Colonic mucosa (tissue), 4 donors: ENCODE data around the gene SEC14L6. TPM values are rescaled to one million over a fixed set of nuclear protein-coding genes. Genes with fewer than 3 reads are reported as not detected.
"Not testable (repeated sequence)": the region's sequence is repeated elsewhere in the genome, so short reads cannot be mapped to it uniquely, and the experiment has no call there.

Experiments used
- DNase-seq: peaks from one replicate; pipeline ENCODE4 v3.0.0-alpha.2; 2020
- H3K27ac ChIP-seq: fragments of 200-600 bp; one replicate; pipeline ENCODE4 v1.8.0; 2021
- H3K27me3 ChIP-seq: fragments of 200-600 bp; one replicate; pipeline ENCODE4 v1.8.0; 2021
- H3K36me3 ChIP-seq: fragments of 200-600 bp; one replicate; pipeline ENCODE4 v1.8.0; 2021
- H3K4me1 ChIP-seq: fragments of 200-600 bp; one replicate; pipeline ENCODE4 v1.8.0; 2021; ENCODE audit warnings: mild to moderate bottlenecking
- H3K4me3 ChIP-seq: fragments of 200-600 bp; one replicate; pipeline ENCODE4 v1.8.0; 2021
- H3K9ac ChIP-seq, 2 donors: one replicate each; pipeline ENCODE4 v1.7.0; 2013; ENCODE audit warnings: control low read depth in 2 of 2, low read depth in 2 of 2, low read length in 2 of 2
- H3K9me3 ChIP-seq: fragments of 200-600 bp; one replicate; pipeline ENCODE4 v1.8.0; 2021
- CTCF ChIP-seq: fragments of 200-600 bp; IDR thresholded peaks from one replicate; pipeline ENCODE4 v1.8.0; 2022; ENCODE audit warnings: antibody characterized with exemption, mild to moderate bottlenecking
- intact Hi-C: fragments of 100-400 bp; cut with DNase I; formaldehyde crosslinking; loops from one replicate; pipeline ENCODE4 v1.14.1; 2022
- total RNA-seq, 2 donors: library from RNA; stranded (reverse); fragmentation: NEBNext Ultra II Directional in 1 of 2; extraction: Animal tissue kit (Norgen Biotek cat#: 25700) in 1 of 2; gene quantifications; one replicate each; pipeline ENCODE4 v1.2.1, GENCODE V29; 2021
- donor health status: healthy.
- donor health status: DM: no; HTN: no; CAD: no.
- donor health status: DM: no; HTN: no; CAD: no.

The SEC14L6 gene
- total RNA-seq, 2 donors from 2014 or later: not detected

DNA sequence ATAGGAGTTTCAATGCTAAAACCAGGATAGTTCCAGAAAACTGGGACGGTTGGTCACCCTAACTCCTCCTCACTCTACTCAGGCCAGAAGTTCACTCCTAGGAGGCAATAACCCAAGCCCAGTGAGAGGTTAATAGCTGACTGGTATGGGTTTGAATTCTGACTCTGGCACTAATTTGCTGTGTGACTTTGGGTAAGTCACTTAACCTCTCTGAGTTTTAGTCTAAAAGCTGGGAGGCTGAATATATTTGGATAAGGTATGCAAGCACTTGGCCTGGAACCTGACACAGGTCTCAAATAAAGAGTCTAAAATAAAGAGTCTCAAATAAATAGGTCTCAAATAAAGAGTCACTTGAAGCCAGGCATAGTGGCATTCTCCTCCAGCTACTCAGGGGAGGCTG lies 6.2 kb upstream of the SEC14L6 start:
- Histone ChIP-seq H3K4me1 (no peaks in the 10 kb centered on the region), H3K9ac (no peak overlapping the region), H3K9me3 (no peaks in the 10 kb centered on the region), H3K27ac (no peak overlapping the region), H3K27me3 (no peaks in the 10 kb centered on the region), H3K4me3 (no peak overlapping the region), H3K36me3 (no peaks in the 10 kb centered on the region)
- no peak for TF ChIP-seq CTCF
- intact Hi-C loops: loop anchor here (10.0 kb wide), 1 partner anchor 202 kb away; no protein-coding TSS in a partner anchor
- DNase-seq: no peak

GRCh38 chr22:30551813-30552212 lies 5.3 kb upstream of the SEC14L6 start:
- H3K9me3 ChIP-seq, DNase-seq, H3K27me3 ChIP-seq, H3K36me3 ChIP-seq, H3K4me3 ChIP-seq, H3K27ac ChIP-seq, H3K4me1 ChIP-seq, H3K9ac ChIP-seq: not testable (repeated sequence)
- intact Hi-C loops: loop anchor here (10.0 kb wide), 1 partner anchor 203 kb away; no protein-coding TSS in a partner anchor

DNA sequence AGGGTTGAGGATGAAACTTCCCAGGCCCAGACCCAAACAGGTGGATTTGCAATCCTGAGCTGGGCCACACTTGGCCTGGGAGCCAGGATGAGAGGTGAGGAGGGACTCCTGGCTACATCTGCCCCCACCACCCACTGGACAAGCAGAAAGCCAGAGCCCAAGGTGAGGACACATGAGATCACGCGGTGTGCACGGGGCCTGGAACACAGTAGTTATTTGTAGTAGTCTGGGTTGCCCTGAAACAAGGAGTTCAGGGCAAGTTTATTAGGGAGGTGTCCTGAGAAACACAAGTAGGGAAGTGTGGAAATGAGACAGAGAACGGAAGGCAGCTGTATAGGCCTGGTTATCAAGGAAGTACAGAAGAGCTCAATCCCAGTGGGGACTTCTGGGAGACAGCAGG lies 647 bp upstream of the SEC14L6 start:
- Histone ChIP-seq H3K36me3 (no peaks in the 10 kb centered on the region), H3K27me3 (peaks cover 14% of the 10 kb centered on the region), H3K9me3 (no peaks in the 10 kb centered on the region), H3K9ac (no peak overlapping the region), H3K4me1 (no peaks in the 10 kb centered on the region), H3K4me3 (no peak overlapping the region), H3K27ac (no peak overlapping the region)
- TF ChIP-seq CTCF: no peak
- intact Hi-C loops: no loop called here
- DNase-seq: no peak

- Histone ChIP-seq H3K27me3 (peaks cover 24% of the 10 kb centered on the region), H3K9me3 (no peaks in the 10 kb centered on the region), H3K4me3 (no peak overlapping the region), H3K27ac (no peak overlapping the region), H3K36me3 (no peaks in the 10 kb centered on the region), H3K9ac (no peak overlapping the region), H3K4me1 (no peaks in the 10 kb centered on the region)
- no peak for DNase-seq
- intact Hi-C loops: no loop called here
- TF ChIP-seq CTCF: no peak
These were observed 3.7 kb downstream of the SEC14L6 start for GRCh38 chr22:30542811-30543188.

- no peak for DNase-seq
- no peak overlapping the region for H3K9ac ChIP-seq
- H3K36me3 ChIP-seq: no peaks in the 10 kb centered on the region
- H3K27ac ChIP-seq: no peak overlapping the region
- no peaks in the 10 kb centered on the region for H3K9me3 ChIP-seq
- peaks cover 24% of the 10 kb centered on the region for H3K27me3 ChIP-seq
- no peaks in the 10 kb centered on the region for H3K4me1 ChIP-seq
- intact Hi-C loops: no loop called here
- H3K4me3 ChIP-seq: peak overlapping the region; percentile 15
- no peak for TF ChIP-seq CTCF
These were observed 4.4 kb downstream of the SEC14L6 start for GRCh38 chr22:30541961-30542810.

DNA sequence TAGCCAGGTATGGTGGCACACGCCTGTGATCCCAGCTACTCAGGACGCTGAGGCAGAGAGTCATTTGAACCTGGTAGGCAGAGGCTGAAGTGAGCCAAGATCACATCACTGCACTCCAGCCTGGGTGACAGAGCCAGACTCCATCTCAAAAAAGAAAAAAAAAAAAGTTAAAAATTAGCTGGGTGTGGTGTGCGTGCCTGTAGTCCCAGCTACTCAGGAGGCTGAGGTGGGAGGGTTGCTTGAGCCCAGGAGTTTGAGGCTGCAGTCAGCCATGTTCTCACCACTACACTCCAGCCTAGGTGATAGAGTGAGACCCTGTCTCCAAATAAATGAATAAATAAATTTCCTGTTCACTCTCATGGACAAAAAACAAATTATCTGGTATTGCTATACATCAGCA lies 5.0 kb downstream of the SEC14L6 start:
- H3K9ac ChIP-seq: not testable (repeated sequence)

More for the DNA sequence above, 5.0 kb downstream of the SEC14L6 start:
- H3K9me3 ChIP-seq, H3K27ac ChIP-seq, H3K4me3 ChIP-seq, intact Hi-C loops, DNase-seq, H3K4me1 ChIP-seq, H3K36me3 ChIP-seq: not testable (repeated sequence)
- peaks cover 24% of the 10 kb centered on the region for H3K27me3 ChIP-seq
